T-cell (primary cell): ENCODE data around the gene TBC1D14. TPM values are rescaled to one million over a fixed set of nuclear protein-coding genes. Genes with fewer than 3 reads are reported as not detected.
A peak's percentile ranks its signal among the peaks of the same experiment; 100 is the strongest.
"Not testable (repeated sequence)": the region's sequence is repeated elsewhere in the genome, so short reads cannot be mapped to it uniquely, and the experiment has no call there.

Source experiments
- ATAC-seq, 4 experiments: fragments of 200-7000 bp in 3 of 4; fragments of 150-1000 bp in 1 of 4; cut with Tn5 transposase; replicated peaks in 1 of 4; 1 replicate in 3 of 4; 2 replicates in 1 of 4; pipeline ENCODE4 v1.10.0; 2021; ENCODE audit warnings: moderate library complexity in 3 of 4, mild to moderate bottlenecking in 2 of 4, moderate number of reproducible peaks in 1 of 4
- CTCF ChIA-PET, 2 donors: fragments of 300-600 bp; sonication (Branson Sonifier 250); formaldehyde crosslinking; loops; one replicate each; lab custom pipeline; 2022; ENCODE audit warnings: antibody characterized with exemption in 2 of 2; lab: Charles Lee
- POLR2A ChIA-PET, 2 donors: fragments of 300-600 bp; sonication (Branson Sonifier 250); formaldehyde crosslinking; loops; one replicate each; lab custom pipeline; 2022; ENCODE audit warnings: antibody characterized with exemption in 2 of 2; lab: Charles Lee
- DNase-seq, 35 experiments: peaks; one replicate each; pipeline versions ENCODE4 v3.0.0 to v3.0.0-alpha.2; 2013 to 2023
- H3K27ac ChIP-seq: one replicate; pipeline ENCODE4 v1.5.1; 2013; ENCODE audit warnings: low read length
- H3K27me3 ChIP-seq, 2 experiments: replicated peaks in 1 of 2; 1 replicate in 1 of 2; 2 replicates in 1 of 2; pipeline versions ENCODE4 v1.6.1 to v1.7.0; 2013; ENCODE audit warnings: low read length in 1 of 2, mixed read lengths in 1 of 2; ENCODE audit not compliant: control insufficient read depth in 2 of 2, insufficient read depth in 2 of 2; ENCODE audit errors: extremely low read depth in 1 of 2
- H3K36me3 ChIP-seq, 2 donors: 1 replicate in 1 of 2; 2 replicates in 1 of 2; pipeline versions ENCODE4 v1.6.1 to v1.7.0; 2013; ENCODE audit warnings: low read length in 1 of 2; ENCODE audit not compliant: control insufficient read depth in 2 of 2, insufficient read depth in 1 of 2; ENCODE audit errors: extremely low read depth in 1 of 2
- H3K4me1 ChIP-seq, 2 experiments: 1 replicate in 1 of 2; 2 replicates in 1 of 2; pipeline versions ENCODE4 v1.6.1 to v1.7.0; 2013; ENCODE audit warnings: low read length in 2 of 2, mixed read lengths in 1 of 2; ENCODE audit not compliant: insufficient read depth in 2 of 2, control insufficient read depth in 1 of 2; ENCODE audit errors: extremely low read depth in 1 of 2
- H3K4me3 ChIP-seq, 2 donors: 1 replicate in 1 of 2; 2 replicates in 1 of 2; pipeline versions ENCODE4 v1.5.1 to v1.7.0; 2013; ENCODE audit warnings: mild to moderate bottlenecking in 2 of 2, low read length in 1 of 2, moderate library complexity in 1 of 2; ENCODE audit not compliant: control insufficient read depth in 1 of 2; ENCODE audit errors: extremely low read depth in 1 of 2
- H3K9me3 ChIP-seq: 2 replicates; pipeline ENCODE4 v1.7.0; 2013
- H3K27ac Mint-ChIP-seq, 2 donors: one replicate each; pipeline ENCODE4 v1.8.0; 2020 to 2021; ENCODE audit warnings: mild to moderate bottlenecking in 2 of 2, mixed read lengths in 2 of 2
- H3K27me3 Mint-ChIP-seq, 2 donors: one replicate each; pipeline ENCODE4 v1.8.0; 2021 to 2022; ENCODE audit warnings: mixed read lengths in 2 of 2
- H3K36me3 Mint-ChIP-seq: one replicate; pipeline ENCODE4 v1.8.0; 2021; ENCODE audit warnings: mixed read lengths
- H3K4me1 Mint-ChIP-seq, 3 donors: one replicate each; pipeline ENCODE4 v1.8.0; 2020 to 2022; ENCODE audit warnings: mixed read lengths in 3 of 3, mild to moderate bottlenecking in 1 of 3
- H3K4me3 Mint-ChIP-seq, 3 donors: one replicate each; pipeline ENCODE4 v1.8.0; 2020 to 2022; ENCODE audit warnings: mild to moderate bottlenecking in 3 of 3, mixed read lengths in 3 of 3, moderate library complexity in 3 of 3
- H3K9me3 Mint-ChIP-seq, 3 donors: one replicate each; pipeline ENCODE4 v1.8.0; 2020 to 2022; ENCODE audit warnings: mixed read lengths in 3 of 3
- WGBS: methylation state at CpG from one replicate; pipeline ENCODE4 v1.1.5; 2013; ENCODE audit warnings: missing lambda C conversion rate; ENCODE audit not compliant: insufficient coverage; 5-methylcytosine and 5-hydroxymethylcytosine counted together
- total RNA-seq, 35 experiments: library from RNA in 6 of 35; stranded (reverse) in 6 of 35; fragments of 120-200 nt in 1 of 35; gene quantifications; one replicate each; pipeline versions ENCODE4 v1.2.1 to v1.2.4 and lab custom pipeline; 2013 to 2026

The TBC1D14 gene
- total RNA-seq, 5 donors from 2014 or later (not counting 1 experiment from before 2014, with no cell fraction given), result 44.2 to 73.8 (median 62.3) TPM

- 88% methylated on average over 8 of the region's 15 CpGs for WGBS
- Histone ChIP-seq H3K9me3 (no peaks in the 10 kb centered on the region), H3K4me1 (peaks cover 9 to 30% of the 10 kb centered on the region in 2 experiments), H3K27ac (no peak overlapping the region), H3K36me3 (peaks cover 0 to 3% of the 10 kb centered on the region in 2 donors), H3K4me3 (no peak overlapping the region), H3K27me3 (no peaks in the 10 kb centered on the region)
- Mint-ChIP-seq H3K4me3 (no peak overlapping the region), H3K4me1 (peaks cover 21 to 31% (median 22%) of the 10 kb centered on the region in 3 donors), H3K36me3 (no peaks in the 10 kb centered on the region), H3K27me3 (no peaks in the 10 kb centered on the region), H3K9me3 (peaks cover 0 to 4% (median 0%) of the 10 kb centered on the region in 3 donors), H3K27ac (no peak overlapping the region)
- no peak for DNase-seq
- no peak for ATAC-seq
- ChIA-PET POLR2A (no interaction called here), CTCF (no interaction called here)
These were observed 21.0 kb upstream of the TBC1D14 start for GRCh38 chr4:6888506-6889071.

- no peaks in the 10 kb centered on the region for H3K27me3 Mint-ChIP-seq
- WGBS, result 97% methylated on average over 36 of the region's 37 CpGs
- DNase-seq (no peak), ATAC-seq (no peak)
- H3K9me3 Mint-ChIP-seq, result peaks cover 0 to 4% (median 0%) of the 10 kb centered on the region in 3 donors
- Histone ChIP-seq H3K4me1 (peaks cover 9 to 32% of the 10 kb centered on the region in 2 experiments), H3K4me3 (no peak overlapping the region), H3K36me3 (peaks cover 0 to 3% of the 10 kb centered on the region in 2 donors), H3K9me3 (no peaks in the 10 kb centered on the region), H3K27ac (no peak overlapping the region), H3K27me3 (no peaks in the 10 kb centered on the region)
- no peak overlapping the region for H3K4me3 Mint-ChIP-seq
- H3K36me3 Mint-ChIP-seq, result no peaks in the 10 kb centered on the region
- peaks cover 24 to 34% (median 28%) of the 10 kb centered on the region in 3 donors for H3K4me1 Mint-ChIP-seq
- no peak overlapping the region for H3K27ac Mint-ChIP-seq
- POLR2A ChIA-PET, result no interaction called here
- CTCF ChIA-PET, result no interaction called here
These were observed 20.4 kb upstream of the TBC1D14 start for GRCh38 chr4:6889101-6889735.

GRCh38 chr4:6889736-6890324 is 19.8 kb upstream of the TBC1D14 start:
- no peak for ATAC-seq
- Histone ChIP-seq H3K9me3 (no peaks in the 10 kb centered on the region), H3K27ac (no peak overlapping the region), H3K27me3 (no peaks in the 10 kb centered on the region), H3K36me3 (no peaks in the 10 kb centered on the region), H3K4me1 (peaks cover 9 to 38% of the 10 kb centered on the region in 2 experiments), H3K4me3 (no peak overlapping the region)
- Mint-ChIP-seq H3K4me1 (peaks cover 25 to 35% (median 30%) of the 10 kb centered on the region in 3 donors), H3K27me3 (no peaks in the 10 kb centered on the region), H3K9me3 (peaks cover 0 to 4% (median 0%) of the 10 kb centered on the region in 3 donors), H3K27ac (no peak overlapping the region), H3K4me3 (no peak overlapping the region), H3K36me3 (no peaks in the 10 kb centered on the region)
- WGBS, result 92% methylated on average over 7 of the region's 15 CpGs
- CTCF ChIA-PET, result interaction anchor here in 1 of 2 donors (0.6 kb wide), 1 partner anchor 10 kb away, joined by 6 read pairs; no protein-coding TSS in a partner anchor
- POLR2A ChIA-PET, result no interaction called here
- DNase-seq, result no peak

- H3K36me3 ChIP-seq, result no peaks in the 10 kb centered on the region
- ChIA-PET CTCF (interaction anchor here in 1 of 2 donors (0.6 kb wide), 1 partner anchor 9 kb away, joined by 6 read pairs; no protein-coding TSS in a partner anchor), POLR2A (no interaction called here)
- Mint-ChIP-seq H3K27me3 (no peaks in the 10 kb centered on the region), H3K36me3 (no peaks in the 10 kb centered on the region), H3K9me3 (peaks cover 0 to 4% (median 0%) of the 10 kb centered on the region in 3 donors), H3K27ac (no peak overlapping the region), H3K4me1 (peaks cover 29 to 40% (median 35%) of the 10 kb centered on the region in 3 donors), H3K4me3 (no peak overlapping the region)
- no peak for ATAC-seq
- peaks cover 9 to 43% of the 10 kb centered on the region in 2 experiments for H3K4me1 ChIP-seq
- no peak for DNase-seq
- H3K27ac ChIP-seq, result no peak overlapping the region
- H3K9me3 ChIP-seq, result no peaks in the 10 kb centered on the region
- no peak overlapping the region for H3K4me3 ChIP-seq
- WGBS, result no CpG with 5 or more reads among the region's 3 CpGs
- H3K27me3 ChIP-seq, result no peaks in the 10 kb centered on the region
These were observed 19.3 kb upstream of the TBC1D14 start for GRCh38 chr4:6890358-6890757.

GRCh38 chr4:6890971-6891370 is 18.7 kb upstream of the TBC1D14 start:
- H3K36me3 ChIP-seq, H3K27me3 ChIP-seq, CTCF ChIA-PET, H3K9me3 ChIP-seq, H3K36me3 Mint-ChIP-seq, H3K27ac ChIP-seq, H3K4me3 Mint-ChIP-seq, POLR2A ChIA-PET, H3K27ac Mint-ChIP-seq, H3K27me3 Mint-ChIP-seq, H3K9me3 Mint-ChIP-seq, DNase-seq, ATAC-seq, H3K4me3 ChIP-seq: not testable (repeated sequence)
- 96% methylated on average over 4 of the region's 9 CpGs for WGBS
- H3K4me1 ChIP-seq, result peaks cover 9 to 43% of the 10 kb centered on the region in 2 experiments
- H3K4me1 Mint-ChIP-seq, result peaks cover 29 to 40% (median 35%) of the 10 kb centered on the region in 3 donors

- CTCF ChIA-PET, result interaction anchor here in 1 of 2 donors (1.1 kb wide), 1 partner anchor 18 kb away, joined by 5 read pairs; the partner anchor contains the start of gene TBC1D14
- DNase-seq (no peak), ATAC-seq (peak; percentile 18 to 46 (median 36))
- Histone ChIP-seq H3K27me3 (no peaks in the 10 kb centered on the region), H3K4me1 (peaks cover 9 to 41% of the 10 kb centered on the region in 2 experiments), H3K27ac (peak overlapping the region; percentile 16), H3K36me3 (no peaks in the 10 kb centered on the region), H3K4me3 (peak overlapping the region; percentile 33 to 38), H3K9me3 (no peaks in the 10 kb centered on the region)
- no peaks in the 10 kb centered on the region for H3K27me3 Mint-ChIP-seq
- H3K4me1 Mint-ChIP-seq, result peaks cover 29 to 40% (median 35%) of the 10 kb centered on the region in 3 donors
- 93% methylated on average over 6 of the region's 10 CpGs for WGBS
- H3K36me3 Mint-ChIP-seq, result no peaks in the 10 kb centered on the region
- H3K27ac Mint-ChIP-seq, result peak overlapping the region; percentile 76 to 87
- POLR2A ChIA-PET, result interaction anchor here in 1 of 2 donors (0.5 kb wide), 1 partner anchor 107 kb away, joined by 5 read pairs; no protein-coding TSS in a partner anchor
- H3K4me3 Mint-ChIP-seq, result peak overlapping the region in 2 of 3 donors; percentile 47 to 67
- peaks cover 0 to 4% (median 0%) of the 10 kb centered on the region in 3 donors for H3K9me3 Mint-ChIP-seq
These were observed 18.0 kb upstream of the TBC1D14 start for GRCh38 chr4:6891436-6892170.
